CD4-positive, alpha-beta T cell treated with Interleukin-17A for 1 hour (primary cell): ENCODE data around the gene BAIAP3.
"Not testable (repeated sequence)": the region's sequence is repeated elsewhere in the genome, so short reads cannot be mapped to it uniquely, and the experiment has no call there.

Source experiments
- DNase-seq: peaks from one replicate; pipeline ENCODE4 v3.0.0-alpha.2; 2020

The BAIAP3 gene

DNA sequence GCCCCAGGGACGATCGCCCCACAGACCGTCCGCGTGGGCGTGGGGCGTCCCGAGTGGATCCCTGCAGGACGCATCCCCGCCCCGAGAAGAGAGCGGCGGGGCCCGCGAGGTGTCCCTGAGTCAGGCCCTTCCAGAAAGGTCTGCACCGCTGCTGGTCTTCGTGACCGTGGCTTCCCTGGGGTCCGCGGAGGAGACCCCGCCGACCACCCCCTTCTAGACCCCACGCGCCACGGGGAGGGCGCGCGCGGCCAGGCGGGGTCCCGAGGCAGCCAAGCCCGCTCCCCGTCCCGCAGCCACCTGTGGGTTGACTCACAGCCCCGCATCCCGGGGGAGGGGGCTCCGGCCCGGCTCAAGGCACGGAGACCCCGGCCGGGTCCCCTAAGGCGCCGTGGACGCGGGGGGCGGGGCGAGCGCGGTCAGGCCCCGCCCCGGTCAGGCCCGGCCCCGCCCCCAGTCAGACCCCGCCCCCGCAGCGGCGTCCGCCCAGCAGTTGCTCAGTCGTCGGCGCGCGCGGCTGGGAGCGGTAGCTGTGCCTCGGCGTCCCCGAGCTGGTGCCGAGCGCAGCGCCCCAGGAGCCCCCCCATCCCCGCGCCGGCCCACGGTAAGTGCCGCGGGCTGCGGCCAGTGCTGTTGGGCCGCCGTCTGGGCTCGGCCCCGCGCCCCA lies at the start of gene BAIAP3:
BAIAP3 (plus strand) TSS at position 497 of the 664 bp plus-strand sequence. CDS start 4,905 bp downstream, outside the sequence.
- DNase-seq, result peak; percentile 42

GRCh38 chr16:1283996-1284616 lies 49.3 kb upstream of the BAIAP3 start:
- no peak for DNase-seq

DNA sequence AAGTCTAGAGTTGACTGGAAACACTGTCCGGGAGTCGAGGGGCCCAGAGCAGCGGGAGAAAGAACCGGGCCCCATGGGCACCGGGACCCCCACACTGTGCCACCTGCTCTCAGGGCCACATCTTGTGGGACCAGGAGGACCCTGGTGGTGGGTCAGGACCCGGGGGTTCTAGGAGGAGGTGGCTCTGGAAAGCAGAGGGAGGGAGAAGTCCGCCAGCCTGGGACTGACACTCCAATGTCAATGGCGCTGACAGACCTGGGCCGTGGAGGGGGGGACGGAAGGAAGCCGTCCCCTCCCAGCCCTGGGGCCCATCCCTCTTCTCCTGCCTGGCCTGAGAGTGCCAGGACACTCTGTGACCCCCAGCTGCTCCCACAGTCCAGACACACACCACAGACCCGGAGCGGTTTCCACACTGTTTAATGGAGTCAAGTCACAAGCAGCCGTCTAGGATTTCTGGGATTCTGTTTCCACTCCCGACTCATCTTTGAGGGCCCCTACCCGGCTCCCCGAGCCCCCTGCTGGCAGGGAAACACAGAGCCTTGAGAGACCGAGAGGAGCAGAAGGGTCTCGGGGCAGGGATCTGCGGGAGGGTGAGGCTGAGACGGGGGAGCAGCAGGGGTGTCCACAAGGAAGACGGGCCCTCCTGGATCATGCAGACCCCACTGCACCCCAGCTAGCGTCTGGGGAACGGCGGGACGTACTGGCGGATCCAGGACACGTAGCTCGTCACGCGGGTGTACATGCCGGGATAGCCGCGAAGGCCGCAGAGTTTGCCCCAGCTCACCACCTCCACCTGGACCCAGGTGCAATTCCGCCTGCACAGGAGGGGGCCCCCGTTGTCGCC lies 47.6 kb upstream of the BAIAP3 start:
- DNase-seq, result no peak

- no peak for DNase-seq
Observed at GRCh38 chr16:1286513-1287094, 46.8 kb upstream of the BAIAP3 start.

GRCh38 chr16:1287982-1288670 lies 45.3 kb upstream of the BAIAP3 start:
- DNase-seq, result no peak

DNA sequence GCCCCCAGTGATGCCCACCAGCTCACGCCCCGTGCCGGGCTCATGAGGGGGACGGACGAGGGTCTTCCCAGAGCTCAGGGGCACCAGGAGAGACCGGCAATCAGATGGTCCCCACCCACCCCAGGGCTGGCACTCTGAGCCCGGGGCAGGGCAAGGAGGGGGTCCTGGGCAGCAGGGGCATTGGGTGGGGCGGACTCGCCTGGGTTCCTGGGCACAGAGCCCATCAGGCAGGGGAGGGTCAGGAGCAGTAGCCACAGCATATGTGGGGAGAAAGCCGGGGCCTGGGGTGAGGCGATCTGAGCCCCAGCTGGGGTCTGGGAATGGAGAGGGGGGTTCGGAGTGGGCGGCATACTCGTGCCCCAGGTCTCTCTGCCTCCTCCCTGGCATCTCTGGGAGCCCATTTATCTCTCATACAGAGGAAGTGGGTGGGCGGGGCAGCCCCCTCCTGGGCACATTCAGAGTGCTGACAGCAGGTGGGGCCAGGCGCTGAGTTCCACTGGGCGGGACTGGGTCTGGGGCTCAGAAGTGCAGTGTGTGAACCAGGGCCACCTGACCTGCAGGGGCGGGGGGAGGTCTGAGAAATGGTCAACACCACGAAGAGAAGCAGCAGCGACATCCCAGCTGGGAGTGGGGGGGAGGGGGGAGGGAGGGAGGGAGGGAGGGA lies 44.5 kb upstream of the BAIAP3 start:
- DNase-seq, result peak; percentile 23

DNA sequence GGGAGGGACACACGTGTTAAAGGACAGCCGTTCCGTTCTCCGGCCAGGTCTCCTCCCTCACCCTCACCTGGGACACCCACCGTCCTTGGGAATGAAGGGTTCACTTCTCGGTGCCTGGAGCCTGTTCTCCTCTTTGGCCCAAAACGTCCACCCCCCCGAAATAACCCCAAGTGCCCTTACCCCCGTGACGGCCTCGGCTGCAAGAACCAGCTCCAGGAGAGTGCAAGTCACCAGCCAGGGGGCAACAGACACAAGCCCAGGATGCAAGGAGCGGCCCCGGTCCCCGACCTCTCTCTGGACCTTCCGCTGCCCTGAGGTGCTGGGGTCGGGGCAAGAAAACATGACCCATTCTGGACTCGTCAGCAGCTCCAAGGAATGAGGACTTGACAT lies 44.0 kb upstream of the BAIAP3 start:
- DNase-seq, result no peak

GRCh38 chr16:1290063-1290501 lies 43.4 kb upstream of the BAIAP3 start:
- DNase-seq, result no peak

DNA sequence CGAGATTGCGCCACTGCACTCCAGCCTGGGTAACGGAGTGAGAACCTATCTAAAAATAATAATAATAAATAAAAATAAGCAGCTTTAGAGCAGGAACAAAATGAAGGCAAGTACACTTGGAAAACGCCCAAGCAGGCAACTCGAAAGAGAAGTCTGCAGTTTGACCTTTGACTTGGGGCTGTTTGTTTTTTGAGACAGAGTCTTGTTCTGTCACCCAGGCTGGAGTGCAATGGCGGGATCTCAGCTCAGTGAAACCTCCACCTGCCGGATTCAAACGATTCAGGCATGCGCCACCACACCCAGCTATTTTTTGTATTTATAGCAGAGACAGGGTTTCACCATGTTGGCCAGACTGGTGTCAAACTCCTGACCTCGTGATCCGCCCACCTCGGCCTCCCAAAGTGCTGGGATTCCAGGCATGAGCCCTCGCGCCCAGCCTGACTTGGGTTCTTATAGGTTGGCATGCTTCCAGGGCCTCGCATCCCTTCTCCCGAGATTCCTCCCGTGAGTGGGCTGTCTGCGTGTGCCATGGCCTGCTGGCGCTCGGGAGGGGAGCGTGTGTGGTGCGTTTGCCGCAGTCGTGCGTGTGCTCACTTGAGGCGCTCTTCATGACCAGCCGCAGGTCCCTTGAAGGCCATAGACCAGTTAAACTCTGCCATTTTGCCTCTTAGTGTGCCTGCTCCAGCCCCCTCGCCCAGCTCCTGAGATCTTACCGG lies 42.4 kb upstream of the BAIAP3 start:
- no peak for DNase-seq

- no peak for DNase-seq
Observed at GRCh38 chr16:1291576-1291974, 41.9 kb upstream of the BAIAP3 start.

- DNase-seq, result not testable (repeated sequence)
Observed at GRCh38 chr16:1292208-1292607, 41.2 kb upstream of the BAIAP3 start.

GRCh38 chr16:1292808-1293207 lies 40.6 kb upstream of the BAIAP3 start:
- DNase-seq, result not testable (repeated sequence)

GRCh38 chr16:1293921-1294656 lies 39.4 kb upstream of the BAIAP3 start:
- DNase-seq, result no peak

DNA sequence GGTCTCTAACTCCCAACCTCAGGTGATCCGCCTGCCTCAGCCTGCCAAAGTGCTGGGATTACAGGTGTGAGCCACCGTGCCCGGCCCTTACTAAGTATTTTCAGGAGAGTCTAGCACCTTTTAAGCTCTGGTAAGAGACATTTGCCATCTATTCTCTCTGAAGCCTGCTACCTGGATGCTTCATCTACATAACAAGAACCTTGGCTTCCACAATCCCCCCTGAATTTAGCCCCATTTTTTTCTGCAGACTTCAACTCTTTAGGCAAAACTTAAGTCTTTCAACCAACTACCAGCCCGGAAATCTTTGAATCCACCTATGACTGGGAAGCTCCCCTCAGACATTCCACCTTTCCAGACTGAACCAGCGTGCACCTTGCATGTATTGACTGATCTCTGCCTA lies 38.0 kb upstream of the BAIAP3 start:
- DNase-seq, result no peak

- DNase-seq, result not testable (repeated sequence)
Observed at GRCh38 chr16:1296688-1297017, 36.8 kb upstream of the BAIAP3 start.

GRCh38 chr16:1297018-1297696 lies 36.3 kb upstream of the BAIAP3 start:
- DNase-seq, result no peak

DNA sequence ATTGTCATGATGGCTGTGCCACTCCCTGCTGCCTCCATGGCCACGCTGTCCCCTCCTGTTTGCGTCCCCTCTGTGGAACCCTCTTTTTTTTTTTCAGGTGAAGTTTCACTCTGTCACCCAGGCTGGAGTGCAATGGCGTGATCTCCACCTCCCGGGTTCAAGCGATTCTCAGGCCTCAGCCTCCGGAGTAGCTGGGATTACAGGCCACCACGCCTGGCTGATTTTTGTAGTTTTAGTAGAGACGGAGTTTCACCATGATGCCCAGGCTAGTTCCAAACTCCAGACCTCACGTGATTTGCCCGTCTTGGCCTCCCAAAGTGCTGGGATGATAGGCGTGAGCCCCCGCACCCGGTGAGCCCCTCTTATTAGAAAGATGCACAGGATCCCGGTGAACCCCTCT lies 35.0 kb upstream of the BAIAP3 start:
- no peak for DNase-seq

DNA sequence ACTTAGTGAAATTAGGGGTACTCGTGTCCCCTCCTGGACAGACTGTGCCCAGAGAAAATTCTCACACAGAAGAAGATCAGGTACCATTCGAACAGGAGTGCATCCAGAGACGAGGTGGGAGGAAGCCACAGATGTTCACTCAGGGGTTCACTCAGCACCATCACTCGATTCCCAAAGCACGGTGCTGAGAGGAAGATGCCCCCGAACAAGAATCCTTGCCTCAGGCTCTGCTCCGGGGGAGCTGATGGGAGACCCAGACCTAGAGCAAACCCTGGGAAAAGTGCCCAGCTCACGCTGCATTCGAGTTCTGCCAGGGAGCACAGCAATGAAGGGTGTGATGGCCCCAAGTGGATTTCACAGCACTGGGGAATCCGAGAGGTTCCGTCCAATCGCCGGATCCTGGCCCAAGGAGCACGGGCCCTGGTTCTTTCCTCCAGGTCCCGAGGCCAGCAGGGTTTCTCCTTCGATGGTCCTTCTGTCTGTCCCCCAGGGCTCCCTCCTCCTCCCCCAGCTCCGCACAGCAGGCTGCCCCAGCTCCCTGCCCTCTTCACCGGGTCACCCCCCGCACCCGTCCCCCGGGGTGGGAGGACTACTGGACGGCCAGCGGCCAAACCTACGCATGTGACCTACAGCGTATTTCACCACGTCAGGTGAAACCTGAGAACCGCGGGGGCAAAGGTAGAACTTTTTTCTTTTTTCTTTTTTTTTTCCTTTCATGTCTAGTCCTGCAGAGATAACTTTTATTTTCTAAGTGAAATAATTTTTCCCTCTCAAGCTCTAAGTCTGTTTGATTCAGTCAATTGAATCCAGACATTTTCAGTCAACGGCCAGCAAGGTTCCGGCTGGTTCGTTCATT lies 34.2 kb upstream of the BAIAP3 start:
- DNase-seq, result no peak

GRCh38 chr16:1299868-1300203 lies 33.6 kb upstream of the BAIAP3 start:
- DNase-seq, result no peak
